HG02588 (cell line): Measurements from ENCODE around the gene CUL3.
A peak's percentile ranks its signal among the peaks of the same experiment; 100 is the strongest.
"Not testable (repeated sequence)": the region's sequence is repeated elsewhere in the genome, so short reads cannot be mapped to it uniquely, and the experiment has no call there.

Experiments used
- ATAC-seq: cut with Tn5 transposase; IDR thresholded peaks from one replicate; pipeline ENCODE4 v1.9.1; 2021; ENCODE audit warnings: mild to moderate bottlenecking, moderate library complexity; ENCODE audit not compliant: unreplicated experiment

Gene CUL3

DNA sequence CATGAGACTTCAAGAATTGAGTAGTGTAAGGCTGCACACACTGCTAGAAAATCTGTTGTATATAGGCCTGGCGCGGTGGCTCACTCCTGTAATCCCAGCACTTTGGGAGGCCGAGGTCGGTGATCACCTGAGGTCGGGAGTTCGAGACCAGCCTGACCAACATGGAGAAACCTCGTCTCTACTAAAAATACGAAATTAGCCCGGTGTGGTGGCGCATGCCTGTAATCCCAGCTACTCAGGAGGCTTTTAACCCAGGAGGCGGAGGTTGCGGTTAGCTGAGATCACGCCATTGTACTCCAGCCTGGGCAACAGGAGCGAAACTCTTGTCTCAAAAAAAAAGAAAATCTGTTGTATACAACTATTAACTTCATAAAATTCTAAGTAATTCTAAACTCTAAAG is 2.1 kb downstream of the CUL3 start:
- not testable (repeated sequence) for ATAC-seq

DNA sequence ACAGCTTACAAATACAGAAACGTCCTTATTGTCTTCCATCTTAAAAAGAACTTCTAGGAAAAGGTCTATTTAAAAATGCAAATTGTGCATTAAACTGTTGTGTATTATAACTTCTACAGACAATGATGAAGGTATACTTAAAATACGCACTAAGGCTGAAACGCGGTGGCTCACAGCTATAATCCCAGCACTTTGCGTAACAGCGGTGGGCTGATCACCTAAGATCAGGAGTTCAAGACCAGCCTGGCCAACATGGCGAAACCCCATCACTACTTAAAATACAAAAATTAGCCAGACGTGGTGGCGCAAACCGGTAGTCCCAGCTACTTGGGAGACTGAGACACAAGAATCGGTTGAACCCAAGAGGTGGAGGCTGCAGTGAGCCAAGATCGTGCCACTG is 4.9 kb downstream of the CUL3 start:
- ATAC-seq, result no peak

DNA sequence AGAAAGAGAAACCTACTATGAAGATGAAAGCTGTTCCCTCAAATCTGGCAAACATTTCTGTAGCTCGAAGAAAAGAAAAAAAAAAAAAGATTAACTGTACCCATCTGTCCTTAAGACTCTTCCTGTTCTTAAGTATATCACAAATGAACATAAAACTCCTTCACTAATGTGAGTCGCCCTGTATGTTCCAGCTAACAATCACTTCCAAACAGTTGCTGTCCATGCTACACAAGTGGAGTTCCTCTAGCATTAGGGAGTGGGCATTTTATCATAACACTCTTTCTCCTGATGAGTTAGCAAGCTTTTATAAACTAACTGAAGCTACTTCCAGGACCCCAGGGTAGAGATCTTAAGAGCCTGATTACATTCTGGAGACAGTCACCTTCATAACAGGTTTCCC is 5.8 kb downstream of the CUL3 start:
- ATAC-seq, result no peak

DNA sequence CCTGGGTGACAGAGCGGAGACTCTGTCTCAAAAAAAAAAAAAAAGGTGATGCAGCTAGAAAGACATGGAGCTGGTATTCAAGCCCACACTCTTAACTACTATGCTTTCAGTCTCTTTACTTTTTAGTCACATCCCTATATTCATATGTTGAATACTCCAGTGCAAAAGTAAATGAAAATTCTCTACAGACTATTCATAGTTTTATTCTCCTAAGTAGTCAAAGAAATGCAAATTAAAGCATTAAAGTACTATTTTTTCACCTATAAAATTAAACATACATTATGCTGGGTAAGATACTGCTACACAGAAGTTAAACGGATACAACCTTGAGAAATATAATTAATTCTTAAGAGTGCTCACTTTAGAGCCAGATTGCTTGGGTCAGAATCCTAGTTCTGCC is 7.6 kb downstream of the CUL3 start:
- ATAC-seq, result no peak

DNA sequence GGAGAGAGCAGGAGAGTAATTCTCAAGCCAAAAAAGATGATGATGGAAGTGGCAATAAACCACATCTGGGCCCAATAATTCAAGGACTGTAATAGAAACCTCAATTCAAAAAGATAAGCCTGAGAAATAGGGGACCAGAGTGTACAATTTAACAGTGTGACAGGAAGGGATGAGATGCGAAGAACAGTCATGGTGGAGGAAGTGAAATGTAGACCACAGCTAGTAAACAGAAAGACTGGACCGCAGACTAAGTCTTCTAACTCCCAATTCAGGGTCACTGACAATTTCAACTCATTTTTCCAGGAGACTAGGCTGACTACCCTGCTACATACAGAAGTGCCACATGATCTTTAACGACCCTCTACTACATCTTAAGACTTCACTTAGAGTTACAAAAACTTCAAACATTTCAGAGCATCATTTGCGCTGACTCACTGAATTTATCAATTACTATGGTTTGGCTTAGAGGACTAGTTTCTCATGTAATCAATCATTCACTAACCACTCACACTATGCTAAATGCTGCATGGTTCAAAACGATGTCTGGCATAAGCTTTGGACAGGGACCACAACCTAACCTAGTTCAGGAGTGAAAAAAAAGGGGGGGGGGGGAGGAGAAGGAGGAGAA is 9.0 kb downstream of the CUL3 start:
- peak; percentile 69 for ATAC-seq

DNA sequence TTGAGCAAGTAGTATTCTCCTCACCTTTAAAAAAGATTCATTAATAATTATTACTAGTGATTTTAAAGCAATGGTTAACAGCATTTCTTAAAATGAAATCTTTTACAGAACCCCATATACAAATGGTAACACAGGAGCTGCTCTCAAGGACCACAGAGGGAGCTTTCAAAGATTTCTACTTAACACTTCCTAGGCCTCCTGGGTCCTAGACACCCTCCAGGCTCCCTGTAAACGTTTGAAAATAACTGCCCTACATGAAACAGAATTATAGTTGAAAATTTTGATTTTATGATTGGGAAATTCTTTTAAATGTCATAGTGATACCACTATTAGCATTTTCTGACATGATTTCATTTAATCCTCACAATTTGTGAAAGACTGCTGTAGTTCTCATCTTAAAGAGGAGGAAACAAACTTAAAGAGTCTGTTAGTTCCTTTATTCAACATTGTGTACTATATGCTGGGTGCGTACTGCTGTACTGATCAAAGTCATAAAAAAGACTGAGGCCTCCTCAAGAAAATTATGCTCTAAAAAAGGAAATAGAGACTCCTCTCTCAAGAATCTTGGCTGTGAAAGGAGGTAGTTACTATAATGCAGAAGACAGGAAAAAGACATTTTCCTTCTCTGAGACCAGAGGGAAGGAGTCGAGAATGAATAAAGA is 10.6 kb downstream of the CUL3 start:
- no peak for ATAC-seq

DNA sequence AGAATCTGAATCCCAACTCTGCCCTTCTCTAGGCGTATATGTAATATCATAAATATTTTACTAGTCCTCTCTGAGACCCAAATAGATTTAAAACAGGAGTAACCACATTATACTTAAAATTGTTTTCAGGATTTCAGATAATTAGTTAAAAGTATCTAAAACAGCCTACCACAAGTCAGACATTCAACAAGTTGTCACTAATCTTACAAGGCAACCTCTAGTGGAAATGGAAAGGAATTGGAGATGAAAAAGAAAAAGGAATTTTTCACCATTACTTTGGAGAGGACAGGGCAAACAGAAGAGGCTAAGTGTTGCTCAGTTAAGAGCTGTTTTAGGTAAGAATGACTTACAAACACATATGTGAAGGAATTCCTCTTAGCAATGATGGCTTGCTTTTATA is 11.4 kb downstream of the CUL3 start:
- no peak for ATAC-seq

DNA sequence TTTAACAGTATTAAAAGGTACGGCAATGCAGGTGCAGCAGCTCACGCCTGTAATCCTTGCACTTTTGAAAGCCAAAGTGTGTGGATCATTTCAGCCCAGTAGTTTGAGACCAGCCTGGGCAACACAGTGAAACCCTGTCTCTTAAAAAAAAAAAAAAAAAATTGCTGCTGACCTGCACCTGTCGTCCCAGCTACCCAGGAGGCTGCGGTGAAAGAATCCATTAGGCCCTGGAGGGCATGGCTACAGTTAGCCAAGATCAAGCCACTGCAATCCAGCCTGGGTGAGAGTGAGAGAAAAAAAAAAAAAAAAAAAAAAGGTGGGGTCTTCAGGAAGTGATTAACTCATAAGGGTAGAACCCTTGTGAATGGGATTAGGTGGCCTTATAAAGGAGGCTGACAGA is 12.8 kb downstream of the CUL3 start:
- no peak for ATAC-seq

DNA sequence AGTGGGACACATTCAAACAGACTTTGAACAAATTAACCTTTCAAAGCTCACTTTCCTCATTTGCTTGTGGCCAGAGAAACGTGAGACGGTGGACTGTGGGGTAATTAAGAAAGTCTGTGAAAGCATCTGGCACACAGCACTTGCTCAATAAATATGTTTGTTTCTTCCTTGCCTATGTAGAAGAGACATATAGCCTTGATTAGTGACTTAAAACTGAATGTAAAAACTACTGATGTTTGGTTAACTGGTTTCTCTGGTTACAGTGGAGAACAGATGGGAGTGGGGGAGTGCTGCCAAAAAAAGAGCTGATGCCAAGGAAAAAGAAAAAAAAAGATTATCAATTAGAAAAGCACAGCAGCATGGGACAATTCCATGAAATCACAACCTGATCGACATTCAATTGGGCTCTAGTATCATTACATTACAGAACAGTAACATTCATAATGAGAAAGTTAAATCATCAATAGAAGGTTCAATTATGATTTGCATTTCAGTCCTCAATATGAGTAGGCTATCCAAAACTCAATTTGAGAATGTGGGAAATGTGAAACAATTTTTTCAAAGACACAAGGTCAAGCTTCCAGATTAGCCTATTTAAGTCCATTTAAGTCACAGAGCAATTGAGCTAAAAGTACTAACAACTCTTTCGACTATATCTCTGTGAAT is 14.7 kb downstream of the CUL3 start:
- no peak for ATAC-seq

DNA sequence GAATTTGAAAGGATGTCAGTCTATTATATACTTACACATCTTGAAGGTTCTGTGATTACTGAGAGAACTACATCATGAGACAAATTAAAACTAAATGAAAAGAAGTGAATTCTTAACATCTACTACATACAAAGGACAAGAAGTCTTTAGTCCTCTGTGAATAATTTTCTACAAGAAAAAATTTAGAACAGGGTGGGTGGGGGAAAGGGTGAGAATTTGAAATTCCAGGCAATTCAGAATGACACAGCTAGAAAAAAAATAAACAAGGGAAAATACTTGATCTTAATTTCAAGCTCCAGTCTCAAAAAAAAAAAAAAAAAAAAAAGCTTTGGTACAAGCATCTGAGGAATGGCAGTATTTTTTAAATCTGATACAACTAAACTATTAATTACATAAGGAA is 15.5 kb downstream of the CUL3 start:
- ATAC-seq, result no peak

DNA sequence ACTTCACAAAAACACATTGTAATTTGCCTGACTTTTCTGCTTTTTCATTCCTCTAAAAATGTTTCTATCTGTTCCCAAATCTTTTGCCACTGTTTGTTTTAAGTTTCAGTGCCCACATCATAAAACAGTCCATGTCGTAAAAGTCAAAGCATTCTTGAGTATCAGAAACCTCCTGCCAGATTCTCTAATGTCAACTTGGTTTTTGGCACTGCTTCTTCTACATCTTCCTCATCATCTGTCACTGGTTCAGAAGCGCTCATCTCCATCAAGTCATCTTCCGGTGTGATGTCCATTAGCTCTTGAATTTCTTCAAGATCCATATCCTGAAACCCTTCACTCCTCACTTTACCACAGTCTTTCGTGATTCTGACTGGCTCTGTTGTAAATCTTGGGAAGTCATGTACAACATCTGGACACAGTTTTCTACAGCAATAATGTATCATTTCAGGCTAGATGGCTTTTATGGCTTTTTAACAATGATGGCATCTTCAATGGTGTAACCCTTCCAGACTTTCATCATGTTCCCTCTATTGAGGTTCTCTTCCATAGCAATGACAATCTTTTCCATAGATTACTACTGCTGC is 19.6 kb downstream of the CUL3 start:
- ATAC-seq, result no peak

DNA sequence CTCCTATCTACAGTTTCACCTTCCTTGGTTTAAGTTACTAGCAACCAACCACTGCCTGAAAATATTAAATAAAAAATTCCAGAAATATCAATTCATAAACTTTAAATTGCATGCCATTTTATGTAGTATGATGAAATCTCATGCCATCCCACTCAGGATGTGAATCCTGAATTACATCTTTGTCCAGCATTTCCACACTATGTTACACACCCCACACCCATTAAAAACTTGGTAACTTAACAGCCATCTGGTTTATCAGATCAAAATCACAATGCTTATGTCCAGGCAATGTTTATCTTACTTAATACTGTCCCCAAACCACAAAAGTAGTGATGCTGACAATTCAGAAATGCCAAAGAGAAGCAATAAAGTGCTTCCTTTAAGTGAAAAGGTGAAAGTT is 21.6 kb downstream of the CUL3 start:
- no peak for ATAC-seq

DNA sequence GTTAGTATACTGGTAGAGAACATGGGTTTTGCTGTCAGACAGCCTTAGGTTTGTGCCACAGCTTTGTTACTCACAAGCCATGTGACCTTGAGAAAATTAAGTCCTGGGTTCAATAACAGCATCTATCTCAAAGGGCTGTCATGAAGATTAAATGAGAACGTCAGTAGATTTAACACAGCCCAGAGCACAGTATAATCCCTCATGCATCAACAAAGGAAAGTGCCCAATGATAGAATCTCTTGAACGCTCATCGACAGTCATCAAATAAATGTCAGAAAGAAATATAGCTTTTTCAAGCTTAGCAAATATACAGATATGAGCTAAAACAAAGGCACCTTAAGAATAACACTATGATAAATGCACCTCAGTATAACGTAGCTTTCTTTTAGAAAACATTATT is 22.3 kb downstream of the CUL3 start:
- no peak for ATAC-seq

DNA sequence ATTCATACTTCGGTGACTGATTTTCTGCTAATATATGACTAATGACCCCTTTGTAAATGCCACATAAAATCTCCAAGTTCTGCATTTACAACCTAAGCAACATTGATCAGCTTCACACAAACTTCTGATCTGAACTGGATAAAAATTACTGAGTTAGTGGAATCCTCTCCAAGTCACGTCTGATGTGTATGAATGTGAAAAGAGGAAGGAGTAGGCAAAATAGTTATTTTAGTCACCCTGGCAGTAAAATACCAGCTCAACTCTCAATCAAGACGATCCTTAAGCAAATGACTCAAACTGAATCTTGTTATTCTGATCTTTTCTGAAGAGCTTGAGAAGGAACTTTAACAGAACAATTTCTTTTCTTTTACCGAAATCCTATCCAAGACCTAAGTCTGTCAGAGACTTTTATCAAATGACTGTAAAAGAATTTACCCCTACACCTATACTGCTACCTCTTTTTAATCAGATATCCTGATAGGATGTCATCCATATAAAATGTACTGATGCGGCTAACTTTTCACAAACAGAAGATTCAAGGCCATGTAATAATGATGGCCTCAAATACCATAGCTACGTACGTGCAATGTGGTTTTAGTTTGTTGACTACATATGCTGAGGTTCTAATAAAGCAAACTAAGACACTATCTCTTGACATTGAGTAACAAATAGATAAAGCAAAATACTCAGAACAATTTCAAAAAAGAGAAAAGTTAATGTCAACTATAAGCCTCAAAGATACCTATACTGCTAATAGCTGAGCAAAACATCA is 23.7 kb downstream of the CUL3 start:
- peak; percentile 75 for ATAC-seq

DNA sequence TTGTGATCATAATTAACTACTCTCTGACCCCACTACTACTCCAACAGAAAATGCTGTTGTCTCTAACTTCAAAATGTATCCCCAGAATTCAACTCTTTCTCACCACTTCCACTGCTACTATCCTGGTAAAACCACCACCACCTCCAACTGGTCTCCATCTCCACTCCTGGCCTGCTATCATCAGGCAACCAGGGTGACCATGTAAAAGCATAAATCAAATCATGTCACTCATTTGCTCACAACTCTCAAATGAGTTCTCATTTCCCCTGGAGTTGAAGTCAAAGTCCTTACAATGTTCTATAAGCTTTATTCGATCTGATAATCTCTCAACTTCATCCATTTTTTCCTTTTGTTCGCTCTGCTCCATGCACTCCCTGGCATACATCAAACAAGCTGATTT is 24.6 kb downstream of the CUL3 start:
- ATAC-seq, result no peak

DNA sequence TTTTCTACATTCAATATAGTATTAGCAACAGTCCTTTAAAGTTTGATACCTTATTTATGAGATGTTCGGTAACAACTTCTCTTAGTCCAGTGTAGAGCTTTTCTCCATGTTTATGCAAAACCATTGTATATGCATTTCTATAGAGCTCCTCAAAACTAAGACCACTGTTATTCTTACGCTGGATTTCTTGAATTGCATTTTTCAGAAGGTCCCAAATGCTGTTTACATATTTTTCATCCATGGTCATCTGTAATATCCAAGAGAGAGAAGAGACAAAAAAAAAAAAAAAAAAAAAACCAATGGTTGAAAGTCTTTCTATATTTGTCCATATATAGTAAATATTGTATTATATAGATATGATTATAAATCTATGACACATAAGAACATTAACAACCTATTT is 27.6 kb downstream of the CUL3 start:
- ATAC-seq, result no peak

DNA sequence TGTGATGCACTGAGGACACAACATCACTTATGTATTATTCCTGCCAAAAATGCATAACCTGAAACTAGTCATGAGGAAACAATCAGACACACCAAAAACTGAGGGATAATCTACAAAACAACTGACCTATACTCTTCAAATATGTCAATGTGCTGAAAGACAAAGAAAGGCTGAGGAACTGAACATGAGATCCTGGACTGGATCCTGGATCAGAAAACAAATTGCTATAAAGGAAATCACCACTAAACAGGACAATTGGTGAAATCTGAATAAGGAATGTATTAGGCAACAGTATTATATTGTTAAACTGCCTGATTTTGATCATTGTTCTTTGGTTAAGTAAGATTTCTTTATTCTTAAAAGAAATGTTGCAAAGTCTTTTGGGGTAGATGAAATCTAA is 28.8 kb downstream of the CUL3 start:
- ATAC-seq, result no peak

DNA sequence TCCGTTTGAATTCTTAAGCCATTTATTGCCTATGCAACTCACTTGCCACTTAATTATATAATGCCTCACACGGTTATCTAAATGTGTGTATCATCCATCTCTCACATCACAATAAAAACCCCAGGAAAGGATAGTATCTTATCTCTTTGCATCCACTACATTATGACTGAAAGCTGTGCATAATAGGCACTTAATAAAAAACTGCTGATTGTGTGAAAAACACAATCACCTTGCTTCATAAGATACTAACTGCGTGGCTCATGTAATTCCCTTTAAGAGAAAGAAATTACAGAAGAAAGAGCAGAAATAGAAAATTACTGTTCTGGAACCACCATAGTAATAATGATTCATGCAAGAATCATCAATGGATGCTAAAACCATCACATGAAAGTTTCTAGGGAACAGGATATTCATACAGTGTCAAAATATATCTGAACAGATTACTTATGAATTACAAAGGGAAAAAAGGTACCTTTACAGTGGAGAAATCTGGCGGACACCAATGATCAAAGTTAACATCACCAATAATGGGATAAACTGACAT is 29.3 kb downstream of the CUL3 start:
- no peak for ATAC-seq

DNA sequence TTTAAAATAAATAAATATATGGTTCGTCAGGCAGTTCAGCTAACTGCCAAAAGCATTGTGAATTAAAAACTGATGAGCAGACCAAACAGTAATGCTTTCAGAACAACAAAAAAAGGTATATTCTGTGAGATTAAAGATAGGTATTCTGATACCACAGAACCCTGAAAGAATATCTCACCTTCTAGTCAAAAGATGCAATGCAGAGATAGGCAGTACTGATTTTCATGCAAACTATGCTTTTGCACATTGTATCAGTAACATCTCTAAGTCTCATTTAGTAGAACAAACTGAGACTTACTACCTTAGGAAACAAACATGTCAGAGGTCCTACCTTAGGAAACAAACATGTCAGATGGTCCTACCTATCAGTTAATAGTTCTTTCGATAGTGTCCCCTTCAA is 32.4 kb downstream of the CUL3 start:
- ATAC-seq, result no peak

DNA sequence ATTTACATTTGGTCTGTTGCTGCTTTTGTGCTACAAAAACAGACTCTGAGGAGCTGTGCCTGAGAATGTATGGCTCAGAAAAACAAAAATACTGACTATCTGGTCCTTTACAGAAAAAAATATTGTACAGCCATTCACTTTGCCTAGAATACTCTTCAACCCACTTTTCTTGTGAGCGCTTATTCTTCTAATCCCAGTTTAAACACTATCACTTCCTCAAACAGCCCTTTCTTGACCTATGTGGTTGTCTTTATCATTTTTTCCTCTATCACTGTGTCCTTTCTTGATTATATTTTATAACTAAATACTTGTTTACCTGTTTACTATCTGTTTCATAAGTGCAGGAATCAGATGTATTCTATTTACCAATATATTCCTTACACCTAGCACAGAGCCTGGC is 33.5 kb downstream of the CUL3 start:
- no peak for ATAC-seq

DNA sequence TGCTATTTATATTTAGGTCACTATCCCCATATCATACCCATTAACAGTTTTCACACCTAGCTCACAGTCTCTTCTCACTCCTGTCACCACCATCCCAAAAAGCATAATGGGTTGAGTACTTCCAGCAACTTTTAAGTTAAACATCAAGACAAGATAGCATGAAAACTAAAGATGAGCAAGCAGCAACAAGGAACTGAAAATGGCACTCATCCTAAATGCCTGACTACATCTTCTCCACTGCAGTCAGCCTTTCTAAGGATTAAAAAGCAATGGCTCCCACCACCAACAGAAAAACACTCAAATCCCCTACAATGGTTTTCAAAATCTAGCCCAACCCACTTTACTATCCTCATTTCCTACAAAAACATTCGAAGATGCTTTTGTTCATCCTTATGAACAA is 38.2 kb downstream of the CUL3 start:
- ATAC-seq, result no peak
